ENCODE measurements around the gene UGT1A5.

UGT1A5 gene

DNA sequence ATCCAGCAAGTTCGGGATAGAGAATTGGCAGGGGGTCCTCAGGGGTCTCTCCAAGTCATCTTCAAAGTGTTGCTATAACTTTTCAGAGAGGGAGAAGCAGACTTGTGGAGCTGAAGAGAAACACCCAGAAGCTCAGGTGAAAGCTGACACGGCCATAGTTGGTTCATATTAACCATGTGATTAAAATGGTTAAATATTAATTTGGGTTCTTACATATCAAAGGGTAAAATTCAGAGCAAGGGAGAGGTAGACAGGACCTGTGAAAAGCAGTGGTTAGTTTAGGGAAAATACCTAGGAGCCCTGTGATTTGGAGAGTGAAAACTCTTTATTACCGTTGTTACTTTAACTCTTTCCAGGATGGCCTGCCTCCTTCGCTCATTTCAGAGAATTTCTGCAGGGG is 20.1 kb upstream of the UGT1A5 start, which contains the start of gene UGT1A6:
UGT1A6 (plus strand) TSS at position 243 of the 400 bp plus-strand sequence; CDS start at position 358, 115 bp downstream.
- Histone ChIP-seq H3K9me2 (replicated peaks; ENCODE audit: low read depth, low read length) (no peaks in the 10 kb centered on the region), H3K79me2 (ENCODE audit: insufficient read depth, low read length) (no peaks in the 10 kb centered on the region), H3F3A (ENCODE audit: low read depth) (no peaks in the 10 kb centered on the region), H3K4me3 (ENCODE audit: low read length, poor library complexity, severe bottlenecking) (no peak within 1 kb of the TSS), H3K27me3 (ENCODE audit: insufficient read depth, low read length, poor library complexity, severe bottlenecking) (no peaks in the 10 kb centered on the region), H3K9ac (ENCODE audit: low read depth, low read length, poor library complexity, severe bottlenecking) (no peak within 1 kb of the TSS), H3K36me3 (ENCODE audit: insufficient read depth, low read length) (no peaks in the 10 kb centered on the region), H3K9me3 (ENCODE audit: insufficient read depth, low read depth, low read length) (no peaks in the 10 kb centered on the region), H2AFZ (ENCODE audit: low read length) (no peak within 1 kb of the TSS), H3K4me2 (ENCODE audit: low read depth, low read length, poor library complexity, severe bottlenecking) (no peak within 1 kb of the TSS), H3K4me1 (ENCODE audit: insufficient read depth, low read length, poor library complexity, severe bottlenecking) (no peaks in the 10 kb centered on the region), H4K20me1 (ENCODE audit: insufficient read depth, low read length, poor library complexity, severe bottlenecking) (no peaks in the 10 kb centered on the region)
- no peak for TF ChIP-seq CTCF (conservative IDR thresholded peaks at IDR 0.05; ENCODE audit: low read length)
- TF ChIP-seq EZH2phosphoT487 (IDR thresholded peaks at IDR 0.05; ENCODE audit: borderline replicate concordance): no peak

- TF ChIP-seq CTCF (conservative IDR thresholded peaks at IDR 0.05; ENCODE audit: low read length) (no peak), EZH2phosphoT487 (IDR thresholded peaks at IDR 0.05; ENCODE audit: borderline replicate concordance) (no peak)
- Histone ChIP-seq H3K4me2 (ENCODE audit: low read depth, low read length, poor library complexity, severe bottlenecking) (no peak overlapping the region), H3K4me3 (ENCODE audit: low read length, poor library complexity, severe bottlenecking) (no peak overlapping the region), H3K9me2 (replicated peaks; ENCODE audit: low read depth, low read length) (no peaks in the 10 kb centered on the region), H3K79me2 (ENCODE audit: insufficient read depth, low read length) (no peaks in the 10 kb centered on the region), H4K20me1 (ENCODE audit: insufficient read depth, low read length, poor library complexity, severe bottlenecking) (no peaks in the 10 kb centered on the region), H3F3A (ENCODE audit: low read depth) (no peaks in the 10 kb centered on the region), H3K9me3 (ENCODE audit: insufficient read depth, low read depth, low read length) (no peaks in the 10 kb centered on the region), H3K9ac (ENCODE audit: low read depth, low read length, poor library complexity, severe bottlenecking) (no peak overlapping the region), H3K36me3 (ENCODE audit: insufficient read depth, low read length) (no peaks in the 10 kb centered on the region), H3K4me1 (ENCODE audit: insufficient read depth, low read length, poor library complexity, severe bottlenecking) (no peaks in the 10 kb centered on the region), H2AFZ (ENCODE audit: low read length) (no peak overlapping the region), H3K27me3 (ENCODE audit: insufficient read depth, low read length, poor library complexity, severe bottlenecking) (no peaks in the 10 kb centered on the region)
These were observed 18.7 kb upstream of the UGT1A5 start for GRCh38 chr2:233693963-233694362.

GRCh38 chr2:233698740-233699139 is 14.0 kb upstream of the UGT1A5 start:
- Histone ChIP-seq H4K20me1 (ENCODE audit: insufficient read depth, low read length, poor library complexity, severe bottlenecking) (no peaks in the 10 kb centered on the region), H3F3A (ENCODE audit: low read depth) (no peaks in the 10 kb centered on the region), H3K4me1 (ENCODE audit: insufficient read depth, low read length, poor library complexity, severe bottlenecking) (no peaks in the 10 kb centered on the region), H3K36me3 (ENCODE audit: insufficient read depth, low read length) (no peaks in the 10 kb centered on the region), H3K4me2 (ENCODE audit: low read depth, low read length, poor library complexity, severe bottlenecking) (no peak overlapping the region), H3K9me2 (replicated peaks; ENCODE audit: low read depth, low read length) (no peaks in the 10 kb centered on the region), H3K4me3 (ENCODE audit: low read length, poor library complexity, severe bottlenecking) (no peak overlapping the region), H3K27me3 (ENCODE audit: insufficient read depth, low read length, poor library complexity, severe bottlenecking) (no peaks in the 10 kb centered on the region), H3K9me3 (ENCODE audit: insufficient read depth, low read depth, low read length) (no peaks in the 10 kb centered on the region), H2AFZ (ENCODE audit: low read length) (no peak overlapping the region), H3K79me2 (ENCODE audit: insufficient read depth, low read length) (no peaks in the 10 kb centered on the region), H3K9ac (ENCODE audit: low read depth, low read length, poor library complexity, severe bottlenecking) (no peak overlapping the region)
- no peak for TF ChIP-seq EZH2phosphoT487 (IDR thresholded peaks at IDR 0.05; ENCODE audit: borderline replicate concordance)
- no peak for TF ChIP-seq CTCF (conservative IDR thresholded peaks at IDR 0.05; ENCODE audit: low read length)
